ENCODE results near the gene RNF212B. TPM values are rescaled to one million over a fixed set of nuclear protein-coding genes. Genes with fewer than 3 reads are reported as not detected.

Gene RNF212B
- total and polyA plus RNA-seq, 2 donors (not counting 3 experiments of a cell fraction or from before 2014, with no cell fraction given): not detected

DNA sequence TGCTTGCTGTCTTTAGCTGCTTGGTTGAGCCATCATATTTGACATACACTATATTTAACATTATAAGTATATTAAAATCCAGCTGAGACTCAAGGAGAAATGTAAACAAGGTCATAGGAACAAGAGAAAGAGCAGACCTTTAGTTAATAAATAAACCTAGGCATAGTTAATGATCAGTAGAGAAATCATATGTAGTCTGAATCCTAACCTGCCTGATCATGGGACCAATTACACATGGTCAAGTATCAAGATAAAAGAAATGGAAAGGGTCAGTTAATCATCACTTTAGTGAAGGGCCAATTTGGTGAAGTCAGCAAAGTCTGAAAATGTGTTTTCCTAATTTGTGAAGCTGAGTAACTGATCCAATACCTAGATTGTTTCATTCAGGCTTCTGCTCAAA lies 7.5 kb downstream of the RNF212B start:
- BruUV-seq (replicated peaks): no TSS peak
- dilution Hi-C loops (cut with MboI; ENCODE audit: extremely low pct_ligation_motif_present, low sequenced_read_pairs) (no loop called here), intact Hi-C loops (cut with micrococcal nuclease) (no loop called here)
- no peak overlapping the region for H2AFZ ChIP-seq (ENCODE audit: low read depth, low read length)
- no peak overlapping the region for H3K4me2 ChIP-seq (ENCODE audit: insufficient read depth, low read length)
- no peaks in the 10 kb centered on the region for H3K9me3 ChIP-seq (replicated peaks; ENCODE audit: control insufficient read depth, insufficient read depth, low read length)
- no peak overlapping the region for H3K9ac ChIP-seq (replicated peaks; ENCODE audit: extremely low read depth, insufficient read depth, low read length)
- no peak overlapping the region for H3K27ac ChIP-seq (ENCODE audit: insufficient read depth, low read depth, low read length)
- no peak for TF ChIP-seq POLR2AphosphoS5 (IDR thresholded peaks at IDR 0.05; ENCODE audit: insufficient read depth, low read depth, low read length)
- no peak for TF ChIP-seq GATA2 (IDR thresholded peaks at IDR 0.05; ENCODE audit: insufficient read depth, insufficient read length, low read depth, low read length)
- TF ChIP-seq POLR2A (IDR thresholded peaks at IDR 0.05; ENCODE audit: low read depth, low read length): no peak
- no peak for TF ChIP-seq EZH2 (IDR thresholded peaks at IDR 0.05; ENCODE audit: borderline replicate concordance, low read depth, low read length, severe bottlenecking)
- TF ChIP-seq, protein P1, sequence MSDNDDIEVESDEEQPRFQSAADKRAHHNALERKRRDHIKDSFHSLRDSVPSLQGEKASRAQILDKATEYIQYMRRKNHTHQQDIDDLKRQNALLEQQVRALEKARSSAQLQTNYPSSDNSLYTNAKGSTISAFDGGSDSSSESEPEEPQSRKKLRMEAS (IDR thresholded peaks at IDR 0.05; ENCODE audit: insufficient read depth, insufficient read length): no peak
- TF ChIP-seq JUN (IDR thresholded peaks at IDR 0.05; ENCODE audit: borderline replicate concordance, insufficient read depth, insufficient read length, low read depth): no peak
- TF ChIP-seq, protein P2, sequence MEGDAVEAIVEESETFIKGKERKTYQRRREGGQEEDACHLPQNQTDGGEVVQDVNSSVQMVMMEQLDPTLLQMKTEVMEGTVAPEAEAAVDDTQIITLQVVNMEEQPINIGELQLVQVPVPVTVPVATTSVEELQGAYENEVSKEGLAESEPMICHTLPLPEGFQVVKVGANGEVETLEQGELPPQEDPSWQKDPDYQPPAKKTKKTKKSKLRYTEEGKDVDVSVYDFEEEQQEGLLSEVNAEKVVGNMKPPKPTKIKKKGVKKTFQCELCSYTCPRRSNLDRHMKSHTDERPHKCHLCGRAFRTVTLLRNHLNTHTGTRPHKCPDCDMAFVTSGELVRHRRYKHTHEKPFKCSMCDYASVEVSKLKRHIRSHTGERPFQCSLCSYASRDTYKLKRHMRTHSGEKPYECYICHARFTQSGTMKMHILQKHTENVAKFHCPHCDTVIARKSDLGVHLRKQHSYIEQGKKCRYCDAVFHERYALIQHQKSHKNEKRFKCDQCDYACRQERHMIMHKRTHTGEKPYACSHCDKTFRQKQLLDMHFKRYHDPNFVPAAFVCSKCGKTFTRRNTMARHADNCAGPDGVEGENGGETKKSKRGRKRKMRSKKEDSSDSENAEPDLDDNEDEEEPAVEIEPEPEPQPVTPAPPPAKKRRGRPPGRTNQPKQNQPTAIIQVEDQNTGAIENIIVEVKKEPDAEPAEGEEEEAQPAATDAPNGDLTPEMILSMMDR (IDR thresholded peaks at IDR 0.05; ENCODE audit: extremely low read depth in 1 of 2, insufficient read depth in 1 of 2, low read depth in 1 of 2, low read length in 2 of 2): no peak
- TF ChIP-seq MYC (IDR thresholded peaks at IDR 0.05; ENCODE audit: low read depth, low read length): no peak
- TF ChIP-seq FOS (IDR thresholded peaks at IDR 0.05; ENCODE audit: borderline replicate concordance, insufficient read depth, low read length): no peak
- CTCF ChIA-PET: interaction anchor here (0.9 to 1.5 kb wide), 2 partner anchors 13 to 124 kb away, joined by 3 to 10 read pairs; no protein-coding TSS in a partner anchor
- no peak overlapping the region for H3K4me3 ChIP-seq (replicated peaks in 1 of 3; ENCODE audit: insufficient read depth in 1 of 3, low read depth in 1 of 3, low read length in 3 of 3)
- no peaks in the 10 kb centered on the region for H4K20me1 ChIP-seq (replicated peaks; ENCODE audit: control insufficient read depth, extremely low read depth, insufficient read depth, low read length)
- H3K36me3 ChIP-seq (ENCODE audit: control insufficient read depth in 2 of 2, extremely low read depth in 1 of 2, insufficient read depth in 2 of 2, low read length in 2 of 2): no peaks in the 10 kb centered on the region
- FAIRE-seq (no peak), DNase-seq (ENCODE audit: low read depth, low spot score) (no peak)
- POLR2A ChIA-PET: no interaction called here
- no peaks in the 10 kb centered on the region for H3K9me1 ChIP-seq (replicated peaks; ENCODE audit: control insufficient read depth, extremely low read depth, insufficient read depth, low read length)
- H3K79me2 ChIP-seq (ENCODE audit: control insufficient read depth, insufficient read depth, low read length): no peaks in the 10 kb centered on the region
- peaks cover 8 to 10% of the 10 kb centered on the region in 2 experiments for H3K27me3 ChIP-seq (ENCODE audit: control insufficient read depth in 2 of 2, insufficient read depth in 2 of 2, low read length in 2 of 2)
- no peaks in the 10 kb centered on the region for H3K4me1 ChIP-seq (ENCODE audit: control insufficient read depth, extremely low read depth, insufficient read depth, low read length)

Data from endothelial cell of umbilical vein (primary cell).